Liver (tissue), 9 donors: ENCODE data around the gene SHROOM2. TPM values are rescaled to one million over a fixed set of nuclear protein-coding genes. Genes with fewer than 3 reads are reported as not detected.

Experiments used
- DNase-seq: peaks from one replicate; pipeline ENCODE4 v3.0.0-alpha.2; 2017; ENCODE audit warnings: low spot score
- H3K27ac ChIP-seq, 2 donors: one replicate each; pipeline ENCODE4 v1.7.0; 2013; ENCODE audit warnings: inconsistent platforms in 2 of 2, low read length in 2 of 2, control low read depth in 1 of 2, low read depth in 1 of 2, mild to moderate bottlenecking in 1 of 2
- H3K27me3 ChIP-seq, 4 donors: one replicate each; pipeline versions ENCODE4 v1.6.1 to v1.7.0; 2013; ENCODE audit warnings: low read length in 3 of 4, inconsistent platforms in 1 of 4, mild to moderate bottlenecking in 1 of 4, moderate library complexity in 1 of 4; ENCODE audit not compliant: control insufficient read depth in 4 of 4, insufficient read depth in 4 of 4
- H3K36me3 ChIP-seq, 4 donors: one replicate each; pipeline versions ENCODE4 v1.6.1 to v1.7.0; 2013; ENCODE audit warnings: low read length in 3 of 4, mild to moderate bottlenecking in 3 of 4, low read depth in 1 of 4, moderate library complexity in 1 of 4; ENCODE audit not compliant: control insufficient read depth in 4 of 4, insufficient read depth in 3 of 4
- H3K4me1 ChIP-seq, 4 donors: one replicate each; pipeline versions ENCODE4 v1.6.1 to v1.7.0; 2013; ENCODE audit warnings: low read length in 3 of 4, mild to moderate bottlenecking in 3 of 4, moderate library complexity in 1 of 4; ENCODE audit not compliant: control insufficient read depth in 4 of 4, insufficient read depth in 4 of 4
- H3K4me3 ChIP-seq, 3 donors: one replicate each; pipeline versions ENCODE4 v1.6.1 to v1.7.0; 2013; ENCODE audit warnings: low read length in 3 of 3, control low read depth in 1 of 3, low read depth in 1 of 3, mild to moderate bottlenecking in 1 of 3
- H3K9ac ChIP-seq, 2 donors: one replicate each; pipeline ENCODE4 v1.7.0; 2013; ENCODE audit warnings: low read length in 2 of 2, mild to moderate bottlenecking in 2 of 2, moderate library complexity in 2 of 2, control low read depth in 1 of 2, low read depth in 1 of 2
- H3K9me3 ChIP-seq, 4 donors: one replicate each; pipeline versions ENCODE4 v1.6.1 to v1.7.0; 2013; ENCODE audit warnings: low read length in 3 of 4; ENCODE audit not compliant: control insufficient read depth in 4 of 4
- EGR1 ChIP-seq, 2 donors: IDR thresholded peaks; 2 replicates each; pipeline ENCODE4 v1.6.1; 2016 to 2018; ENCODE audit warnings: antibody characterized with exemption in 2 of 2, low read depth in 2 of 2
- FOXA1 ChIP-seq: IDR thresholded peaks from 2 replicates; pipeline ENCODE4 v1.6.1; 2016; ENCODE audit warnings: antibody characterized with exemption
- FOXA2 ChIP-seq: IDR thresholded peaks from 2 replicates; pipeline ENCODE4 v1.6.1; 2016; ENCODE audit warnings: antibody characterized with exemption
- GABPA ChIP-seq, 2 donors: IDR thresholded peaks in 1 of 2; conservative IDR thresholded peaks in 1 of 2; 2 replicates each; pipeline ENCODE4 v1.6.1; 2016; ENCODE audit warnings: antibody characterized with exemption in 2 of 2, mild to moderate bottlenecking in 1 of 2, moderate library complexity in 1 of 2
- HNF4A ChIP-seq, 2 donors: conservative IDR thresholded peaks; 2 replicates each; pipeline ENCODE4 v1.6.1; 2016; ENCODE audit warnings: antibody characterized with exemption in 2 of 2, mild to moderate bottlenecking in 2 of 2
- HNF4G ChIP-seq: IDR thresholded peaks from 2 replicates; pipeline ENCODE4 v1.6.1; 2016; ENCODE audit warnings: antibody characterized with exemption
- JUND ChIP-seq, 2 donors: IDR thresholded peaks; 2 replicates each; pipeline ENCODE4 v1.6.1; 2016; ENCODE audit warnings: antibody characterized with exemption in 2 of 2
- NR2F2 ChIP-seq: IDR thresholded peaks from 2 replicates; pipeline ENCODE4 v1.6.1; 2016; ENCODE audit warnings: antibody characterized with exemption
- RAD21 ChIP-seq, 2 donors: IDR thresholded peaks; 2 replicates each; pipeline ENCODE4 v1.6.1; 2016; ENCODE audit warnings: antibody characterized with exemption in 2 of 2, mild to moderate bottlenecking in 2 of 2
- RXRA ChIP-seq, 2 donors: IDR thresholded peaks; 2 replicates each; pipeline ENCODE4 v1.6.1; 2017 to 2018; ENCODE audit warnings: antibody characterized with exemption in 2 of 2, mild to moderate bottlenecking in 1 of 2
- SP1 ChIP-seq: IDR thresholded peaks from 2 replicates; pipeline ENCODE4 v1.6.1; 2018; ENCODE audit warnings: antibody characterized with exemption, mild to moderate bottlenecking
- TAF1 ChIP-seq: conservative IDR thresholded peaks from 2 replicates; pipeline ENCODE4 v1.6.1; 2016; ENCODE audit warnings: antibody characterized with exemption, mild to moderate bottlenecking
- YY1 ChIP-seq: IDR thresholded peaks from 2 replicates; pipeline ENCODE4 v1.6.1; 2016; ENCODE audit warnings: antibody characterized with exemption, mild to moderate bottlenecking
- WGBS: extraction: QIAGEN DNeasy Blood & Tissue Kit; methylation state at CpG from one replicate; pipeline ENCODE4 v1.1.7; 2013; 5-methylcytosine and 5-hydroxymethylcytosine counted together
- polyA plus RNA-seq, 2 donors: library from polyadenylated mRNA; stranded (reverse) in 1 of 2; unstranded in 1 of 2; fragments of 200-250 nt in 1 of 2; fragments of >200 nt in 1 of 2; fragmentation: Nextera tagmentation in 1 of 2; extraction: Ambion mirVana in 1 of 2; gene quantifications; one replicate each; pipeline versions ENCODE4 v1.2.1 to v1.2.3, GENCODE V29; 2013 to 2015
- total RNA-seq, 2 donors: library from RNA; depleted of rRNA; stranded (reverse); fragments of >200 nt; gene quantifications; one replicate each; pipeline ENCODE4 v1.2.3, GENCODE V29; 2014
- TF ChIP-seq, protein P1 (sequence below): IDR thresholded peaks from 2 replicates; pipeline ENCODE4 v1.6.1; 2016; ENCODE audit warnings: antibody characterized with exemption
- TF ChIP-seq, protein P2 (sequence below): IDR thresholded peaks from 2 replicates; pipeline ENCODE4 v1.6.1; 2016; ENCODE audit warnings: antibody characterized with exemption, mild to moderate bottlenecking
- TF ChIP-seq, protein P3 (sequence below): fragments of 150-350 bp; IDR thresholded peaks from 2 replicates; pipeline ENCODE4 v1.5.1; 2017; ENCODE audit warnings: improper control_type of control experiment, low read depth, low read length; ENCODE audit not compliant: missing input control
- TF ChIP-seq, protein P4 (sequence below): IDR thresholded peaks from 2 replicates; pipeline ENCODE4 v1.6.1; 2016; ENCODE audit warnings: antibody characterized with exemption
- TF ChIP-seq, protein P5 (sequence below): IDR thresholded peaks from 2 replicates; pipeline ENCODE4 v1.6.1; 2016; ENCODE audit warnings: antibody characterized with exemption
- donor health status: healthy.
- donor health status: healthy.
- donor health status: healthy.
- donor health status: healthy.
- donor health status: healthy.

SHROOM2 gene
- total and polyA plus RNA-seq, 4 donors = 1.1 to 5.4 (median 3.6) TPM

DNA sequence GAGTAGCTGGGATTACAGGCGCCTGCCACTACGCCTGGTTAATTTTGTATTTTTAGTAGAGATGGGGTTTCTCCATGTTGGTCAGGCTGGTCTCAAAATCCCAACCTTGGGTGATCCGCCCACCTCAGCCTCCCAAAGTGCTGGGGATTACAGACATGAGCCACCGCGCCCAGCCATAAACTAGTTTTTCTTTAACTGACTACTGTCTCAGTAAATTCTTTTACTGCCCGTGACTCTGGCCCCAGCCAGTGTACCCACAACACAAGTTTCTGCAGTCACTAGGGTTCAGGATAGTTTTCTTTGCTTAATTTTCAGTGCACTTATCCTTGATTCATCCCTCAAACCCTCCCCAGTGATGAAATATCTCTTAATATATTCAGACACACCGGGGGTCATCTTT lies 8.3 kb downstream of the SHROOM2 start:
- H3K9me3 ChIP-seq = no peaks in the 10 kb centered on the region
- DNase-seq = no peak
- H3K9ac ChIP-seq = no peak overlapping the region
- TF ChIP-seq, protein P1, sequence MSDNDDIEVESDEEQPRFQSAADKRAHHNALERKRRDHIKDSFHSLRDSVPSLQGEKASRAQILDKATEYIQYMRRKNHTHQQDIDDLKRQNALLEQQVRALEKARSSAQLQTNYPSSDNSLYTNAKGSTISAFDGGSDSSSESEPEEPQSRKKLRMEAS = no peak
- TF ChIP-seq HNF4A (conservative IDR thresholded peaks at IDR 0.05) (no peak), GABPA (IDR thresholded peaks at IDR 0.05 in 1 of 2, conservative IDR thresholded peaks at IDR 0.05 in 1 of 2) (no peak), YY1 (no peak), JUND (IDR thresholded peaks at IDR 0.05) (no peak), NR2F2 (no peak), FOXA1 (no peak), RXRA (IDR thresholded peaks at IDR 0.05) (no peak), SP1 (no peak), EGR1 (IDR thresholded peaks at IDR 0.05; ENCODE audit: low read depth in 2 of 2) (no peak), HNF4G (no peak), RAD21 (IDR thresholded peaks at IDR 0.05) (no peak), TAF1 (no peak), FOXA2 (no peak)
- TF ChIP-seq, protein P2, sequence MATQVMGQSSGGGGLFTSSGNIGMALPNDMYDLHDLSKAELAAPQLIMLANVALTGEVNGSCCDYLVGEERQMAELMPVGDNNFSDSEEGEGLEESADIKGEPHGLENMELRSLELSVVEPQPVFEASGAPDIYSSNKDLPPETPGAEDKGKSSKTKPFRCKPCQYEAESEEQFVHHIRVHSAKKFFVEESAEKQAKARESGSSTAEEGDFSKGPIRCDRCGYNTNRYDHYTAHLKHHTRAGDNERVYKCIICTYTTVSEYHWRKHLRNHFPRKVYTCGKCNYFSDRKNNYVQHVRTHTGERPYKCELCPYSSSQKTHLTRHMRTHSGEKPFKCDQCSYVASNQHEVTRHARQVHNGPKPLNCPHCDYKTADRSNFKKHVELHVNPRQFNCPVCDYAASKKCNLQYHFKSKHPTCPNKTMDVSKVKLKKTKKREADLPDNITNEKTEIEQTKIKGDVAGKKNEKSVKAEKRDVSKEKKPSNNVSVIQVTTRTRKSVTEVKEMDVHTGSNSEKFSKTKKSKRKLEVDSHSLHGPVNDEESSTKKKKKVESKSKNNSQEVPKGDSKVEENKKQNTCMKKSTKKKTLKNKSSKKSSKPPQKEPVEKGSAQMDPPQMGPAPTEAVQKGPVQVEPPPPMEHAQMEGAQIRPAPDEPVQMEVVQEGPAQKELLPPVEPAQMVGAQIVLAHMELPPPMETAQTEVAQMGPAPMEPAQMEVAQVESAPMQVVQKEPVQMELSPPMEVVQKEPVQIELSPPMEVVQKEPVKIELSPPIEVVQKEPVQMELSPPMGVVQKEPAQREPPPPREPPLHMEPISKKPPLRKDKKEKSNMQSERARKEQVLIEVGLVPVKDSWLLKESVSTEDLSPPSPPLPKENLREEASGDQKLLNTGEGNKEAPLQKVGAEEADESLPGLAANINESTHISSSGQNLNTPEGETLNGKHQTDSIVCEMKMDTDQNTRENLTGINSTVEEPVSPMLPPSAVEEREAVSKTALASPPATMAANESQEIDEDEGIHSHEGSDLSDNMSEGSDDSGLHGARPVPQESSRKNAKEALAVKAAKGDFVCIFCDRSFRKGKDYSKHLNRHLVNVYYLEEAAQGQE = no peak
- TF ChIP-seq, protein P3, sequence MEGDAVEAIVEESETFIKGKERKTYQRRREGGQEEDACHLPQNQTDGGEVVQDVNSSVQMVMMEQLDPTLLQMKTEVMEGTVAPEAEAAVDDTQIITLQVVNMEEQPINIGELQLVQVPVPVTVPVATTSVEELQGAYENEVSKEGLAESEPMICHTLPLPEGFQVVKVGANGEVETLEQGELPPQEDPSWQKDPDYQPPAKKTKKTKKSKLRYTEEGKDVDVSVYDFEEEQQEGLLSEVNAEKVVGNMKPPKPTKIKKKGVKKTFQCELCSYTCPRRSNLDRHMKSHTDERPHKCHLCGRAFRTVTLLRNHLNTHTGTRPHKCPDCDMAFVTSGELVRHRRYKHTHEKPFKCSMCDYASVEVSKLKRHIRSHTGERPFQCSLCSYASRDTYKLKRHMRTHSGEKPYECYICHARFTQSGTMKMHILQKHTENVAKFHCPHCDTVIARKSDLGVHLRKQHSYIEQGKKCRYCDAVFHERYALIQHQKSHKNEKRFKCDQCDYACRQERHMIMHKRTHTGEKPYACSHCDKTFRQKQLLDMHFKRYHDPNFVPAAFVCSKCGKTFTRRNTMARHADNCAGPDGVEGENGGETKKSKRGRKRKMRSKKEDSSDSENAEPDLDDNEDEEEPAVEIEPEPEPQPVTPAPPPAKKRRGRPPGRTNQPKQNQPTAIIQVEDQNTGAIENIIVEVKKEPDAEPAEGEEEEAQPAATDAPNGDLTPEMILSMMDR = no peak
- TF ChIP-seq, protein P4, sequence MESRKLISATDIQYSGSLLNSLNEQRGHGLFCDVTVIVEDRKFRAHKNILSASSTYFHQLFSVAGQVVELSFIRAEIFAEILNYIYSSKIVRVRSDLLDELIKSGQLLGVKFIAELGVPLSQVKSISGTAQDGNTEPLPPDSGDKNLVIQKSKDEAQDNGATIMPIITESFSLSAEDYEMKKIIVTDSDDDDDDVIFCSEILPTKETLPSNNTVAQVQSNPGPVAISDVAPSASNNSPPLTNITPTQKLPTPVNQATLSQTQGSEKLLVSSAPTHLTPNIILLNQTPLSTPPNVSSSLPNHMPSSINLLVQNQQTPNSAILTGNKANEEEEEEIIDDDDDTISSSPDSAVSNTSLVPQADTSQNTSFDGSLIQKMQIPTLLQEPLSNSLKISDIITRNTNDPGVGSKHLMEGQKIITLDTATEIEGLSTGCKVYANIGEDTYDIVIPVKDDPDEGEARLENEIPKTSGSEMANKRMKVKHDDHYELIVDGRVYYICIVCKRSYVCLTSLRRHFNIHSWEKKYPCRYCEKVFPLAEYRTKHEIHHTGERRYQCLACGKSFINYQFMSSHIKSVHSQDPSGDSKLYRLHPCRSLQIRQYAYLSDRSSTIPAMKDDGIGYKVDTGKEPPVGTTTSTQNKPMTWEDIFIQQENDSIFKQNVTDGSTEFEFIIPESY = no peak
- TF ChIP-seq, protein P5, sequence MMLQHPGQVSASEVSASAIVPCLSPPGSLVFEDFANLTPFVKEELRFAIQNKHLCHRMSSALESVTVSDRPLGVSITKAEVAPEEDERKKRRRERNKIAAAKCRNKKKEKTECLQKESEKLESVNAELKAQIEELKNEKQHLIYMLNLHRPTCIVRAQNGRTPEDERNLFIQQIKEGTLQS = no peak
- WGBS = 91% methylated on average over 7 of the region's 7 CpGs
- no peaks in the 10 kb centered on the region for H3K36me3 ChIP-seq
- H3K27ac ChIP-seq = no peak overlapping the region
- no peak overlapping the region for H3K4me3 ChIP-seq
- H3K27me3 ChIP-seq = no peaks in the 10 kb centered on the region
- peaks cover 3 to 13% (median 7%) of the 10 kb centered on the region in 4 donors for H3K4me1 ChIP-seq
